B cell (primary cell): Measurements from ENCODE around the gene KLF3. TPM values are rescaled to one million over a fixed set of nuclear protein-coding genes. Genes with fewer than 3 reads are reported as not detected.

Source experiments
- ATAC-seq: fragments of 200-7000 bp; cut with Tn5 transposase; one replicate; pipeline ENCODE4 v1.10.0; 2021; ENCODE audit warnings: low read depth, mild to moderate bottlenecking, moderate number of reproducible peaks, moderate library complexity
- CTCF ChIA-PET: fragments of 350-600 bp; sonication (Branson Sonifier 250); formaldehyde crosslinking; loops from one replicate; lab custom pipeline; 2021; ENCODE audit warnings: antibody characterized with exemption, inconsistent platforms; lab: Charles Lee
- POLR2A ChIA-PET: fragments of 350-600 bp; sonication (Branson Sonifier 250); formaldehyde crosslinking; loops from one replicate; lab custom pipeline; 2021; ENCODE audit warnings: antibody characterized with exemption; lab: Charles Lee
- DNase-seq: peaks from one replicate; pipeline ENCODE4 v3.0.0; 2013
- H2AFZ ChIP-seq: 2 replicates; pipeline ENCODE4 v1.6.1; 2012; ENCODE audit warnings: mild to moderate bottlenecking, low read depth, low read length; ENCODE audit not compliant: insufficient read depth, poor library complexity, severe bottlenecking
- H3K27ac ChIP-seq, 2 donors: 1 replicate in 1 of 2; 2 replicates in 1 of 2; pipeline ENCODE4 v1.5.1; 2012 to 2013; ENCODE audit warnings: low read length in 2 of 2, mild to moderate bottlenecking in 2 of 2, moderate library complexity in 1 of 2
- H3K27me3 ChIP-seq, 4 experiments: fragments of 200-600 bp in 1 of 4; sonication (generic) in 1 of 4; replicated peaks in 1 of 4; 1 replicate in 2 of 4; 2 replicates in 2 of 4; pipeline versions ENCODE4 v1.6.1 to v1.7.0; 2013 to 2016; ENCODE audit warnings: low read length in 3 of 4, mild to moderate bottlenecking in 2 of 4, mixed read lengths in 1 of 4, moderate library complexity in 1 of 4; ENCODE audit not compliant: insufficient read depth in 4 of 4, control insufficient read depth in 3 of 4; ENCODE audit errors: control extremely low read depth in 1 of 4
- H3K36me3 ChIP-seq, 2 experiments: replicated peaks in 1 of 2; 1 replicate in 1 of 2; 2 replicates in 1 of 2; pipeline versions ENCODE4 v1.6.1 to v1.7.1; 2013; ENCODE audit warnings: low read length in 1 of 2; ENCODE audit not compliant: insufficient read depth in 2 of 2, control insufficient read depth in 1 of 2; ENCODE audit errors: control extremely low read depth in 1 of 2, extremely low read depth in 1 of 2
- H3K4me1 ChIP-seq, 2 donors: fragments of 200-600 bp in 1 of 2; sonication (generic) in 1 of 2; 1 replicate in 1 of 2; 2 replicates in 1 of 2; pipeline versions ENCODE4 v1.5.1 to v1.6.1; 2013 to 2017; ENCODE audit warnings: low read length in 2 of 2; ENCODE audit not compliant: control insufficient read depth in 2 of 2, insufficient read depth in 2 of 2
- H3K4me2 ChIP-seq: replicated peaks from 2 replicates; pipeline ENCODE3; 2012; ENCODE audit warnings: mild to moderate bottlenecking, low read depth, low read length; ENCODE audit not compliant: poor library complexity, severe bottlenecking
- H3K4me3 ChIP-seq, 5 experiments: fragments of 200-600 bp in 1 of 5; sonication (generic) in 1 of 5; 1 replicate in 3 of 5; 2 replicates in 2 of 5; pipeline versions ENCODE4 v1.5.1 to v1.7.0; 2011 to 2016; ENCODE audit warnings: low read length in 4 of 5, mild to moderate bottlenecking in 4 of 5, low read depth in 2 of 5, control low read depth in 1 of 5, moderate library complexity in 1 of 5; ENCODE audit not compliant: insufficient read depth in 1 of 5; ENCODE audit errors: control extremely low read depth in 1 of 5, extremely low read depth in 1 of 5
- H3K79me2 ChIP-seq: fragments of 200-600 bp; sonication (generic); one replicate; pipeline ENCODE4 v1.6.0; 2016; ENCODE audit warnings: low read length; ENCODE audit not compliant: control insufficient read depth, insufficient read depth
- H3K9ac ChIP-seq: fragments of 200-600 bp; sonication (generic); 2 replicates; pipeline ENCODE4 v1.6.1; 2017; ENCODE audit warnings: mild to moderate bottlenecking, low read length, moderate library complexity
- H3K9me3 ChIP-seq, 3 donors: one replicate each; pipeline versions ENCODE4 v1.6.1 to v1.7.1; 2013; ENCODE audit warnings: low read length in 2 of 3; ENCODE audit not compliant: control insufficient read depth in 2 of 3, insufficient read depth in 1 of 3; ENCODE audit errors: control extremely low read depth in 1 of 3
- H4K20me1 ChIP-seq: 2 replicates; pipeline ENCODE4 v1.6.0; 2012; ENCODE audit warnings: mild to moderate bottlenecking, low read length; ENCODE audit not compliant: insufficient read depth, control insufficient read depth, poor library complexity, severe bottlenecking
- H3K27ac Mint-ChIP-seq: one replicate; pipeline ENCODE4 v1.8.0; 2021; ENCODE audit warnings: mixed read lengths
- H3K27me3 Mint-ChIP-seq: one replicate; pipeline ENCODE4 v1.8.0; 2021; ENCODE audit warnings: mixed read lengths
- H3K4me1 Mint-ChIP-seq: one replicate; pipeline ENCODE4 v1.8.0; 2021; ENCODE audit warnings: mixed read lengths
- H3K4me3 Mint-ChIP-seq: one replicate; pipeline ENCODE4 v1.8.0; 2021; ENCODE audit warnings: mixed read lengths
- H3K9me3 Mint-ChIP-seq: one replicate; pipeline ENCODE4 v1.8.0; 2022; ENCODE audit warnings: mixed read lengths; ENCODE audit not compliant: insufficient read depth
- EZH2 ChIP-seq: IDR thresholded peaks from 2 replicates; pipeline ENCODE4 v1.6.1; 2012; ENCODE audit warnings: borderline replicate concordance, low read depth, mild to moderate bottlenecking, moderate library complexity, low read length; ENCODE audit not compliant: insufficient read depth, poor library complexity, severe bottlenecking
- WGBS: methylation state at CpG from one replicate; pipeline ENCODE4 v1.1.5; 2013; ENCODE audit warnings: missing lambda C conversion rate; ENCODE audit not compliant: insufficient coverage; 5-methylcytosine and 5-hydroxymethylcytosine counted together
- intact Hi-C: fragments of 100-400 bp; cut with micrococcal nuclease; formaldehyde crosslinking; loops from one replicate; pipeline ENCODE4 v1.10.0; 2022
- polyA plus RNA-seq: library from polyadenylated mRNA; depleted of rRNA; stranded (reverse); fragments of >200 nt; gene quantifications from 2 replicates; pipeline ENCODE4 v1.2.3, GENCODE V29; 2012
- total RNA-seq, 2 donors: library from RNA; stranded (reverse); fragments of 120-200 nt in 1 of 2; gene quantifications; 1 replicate in 1 of 2; 2 replicates in 1 of 2; pipeline versions ENCODE4 v1.2.3 to v1.2.4, GENCODE V29; 2013 to 2022
- TF ChIP-seq, protein P1 (sequence below): fragments of 200-600 bp; IDR thresholded peaks from one replicate; pipeline ENCODE4 v1.8.0; 2022; ENCODE audit warnings: antibody characterized with exemption, mild to moderate bottlenecking

Gene KLF3
- total and polyA plus RNA-seq, 2 donors (not counting 1 experiment from before 2014, with no cell fraction given) = 32.9 to 51.9 TPM

DNA sequence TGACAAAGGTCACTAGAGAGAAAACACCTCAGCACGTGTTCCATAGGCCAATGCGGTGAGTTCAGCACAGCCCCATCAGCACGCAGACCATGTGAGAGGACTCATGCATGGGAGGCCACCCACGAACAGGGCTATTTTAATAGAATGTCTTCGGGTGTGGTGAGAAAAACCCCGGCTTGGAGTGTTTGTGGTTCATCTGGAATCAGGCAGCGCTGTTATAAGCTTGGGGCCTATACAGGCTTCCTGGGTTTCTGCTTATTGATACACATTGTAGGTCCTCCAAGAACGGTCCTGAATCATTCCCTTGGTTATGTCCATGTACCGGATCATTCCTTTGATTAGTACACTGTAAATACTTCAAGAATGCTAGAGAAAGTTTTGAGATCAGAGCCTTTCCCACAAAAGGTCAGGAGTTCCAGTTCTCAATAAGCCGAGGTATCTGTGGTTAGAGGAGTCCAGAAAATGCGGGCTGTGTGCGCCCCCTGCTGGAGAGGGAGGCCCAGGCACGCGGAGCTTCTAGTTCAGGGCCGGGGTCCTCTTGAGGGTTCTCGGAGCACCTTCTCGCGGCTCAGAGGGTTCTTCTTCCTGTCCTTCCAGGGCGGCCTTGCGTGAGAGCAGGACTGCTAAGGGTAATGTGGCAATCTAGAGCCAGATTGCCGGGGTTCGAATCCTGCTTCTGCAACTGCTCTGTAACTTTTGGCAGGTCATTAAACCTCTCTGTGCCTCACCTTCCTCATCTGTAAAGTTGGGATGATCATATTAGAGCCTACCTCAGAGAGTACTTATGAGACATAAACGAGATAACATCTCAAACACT lies 67.0 kb downstream of the KLF3 start:
- Histone ChIP-seq H4K20me1 (no peaks in the 10 kb centered on the region), H3K27me3 (no peaks in the 10 kb centered on the region), H3K9ac (peak overlapping the region; percentile 31), H3K4me2 (peak overlapping the region; percentile 55), H3K4me1 (peaks cover 13 to 27% of the 10 kb centered on the region in 2 donors), H2AFZ (peak overlapping the region; percentile 49), H3K9me3 (peaks cover 0 to 12% (median 0%) of the 10 kb centered on the region in 3 donors), H3K27ac (peak overlapping the region; percentile 32 to 40), H3K4me3 (peak overlapping the region in 1 of 5 experiments; percentile 10), H3K79me2 (no peaks in the 10 kb centered on the region), H3K36me3 (no peaks in the 10 kb centered on the region)
- WGBS = 8% methylated on average over 17 of the region's 23 CpGs
- Mint-ChIP-seq H3K4me3 (peak overlapping the region; percentile 69), H3K4me1 (peaks cover 33% of the 10 kb centered on the region), H3K9me3 (no peaks in the 10 kb centered on the region), H3K27me3 (no peaks in the 10 kb centered on the region), H3K27ac (peak overlapping the region; percentile 75)
- DNase-seq (peak; percentile 88), ATAC-seq (peak; percentile 83)
- TF ChIP-seq, protein P1, sequence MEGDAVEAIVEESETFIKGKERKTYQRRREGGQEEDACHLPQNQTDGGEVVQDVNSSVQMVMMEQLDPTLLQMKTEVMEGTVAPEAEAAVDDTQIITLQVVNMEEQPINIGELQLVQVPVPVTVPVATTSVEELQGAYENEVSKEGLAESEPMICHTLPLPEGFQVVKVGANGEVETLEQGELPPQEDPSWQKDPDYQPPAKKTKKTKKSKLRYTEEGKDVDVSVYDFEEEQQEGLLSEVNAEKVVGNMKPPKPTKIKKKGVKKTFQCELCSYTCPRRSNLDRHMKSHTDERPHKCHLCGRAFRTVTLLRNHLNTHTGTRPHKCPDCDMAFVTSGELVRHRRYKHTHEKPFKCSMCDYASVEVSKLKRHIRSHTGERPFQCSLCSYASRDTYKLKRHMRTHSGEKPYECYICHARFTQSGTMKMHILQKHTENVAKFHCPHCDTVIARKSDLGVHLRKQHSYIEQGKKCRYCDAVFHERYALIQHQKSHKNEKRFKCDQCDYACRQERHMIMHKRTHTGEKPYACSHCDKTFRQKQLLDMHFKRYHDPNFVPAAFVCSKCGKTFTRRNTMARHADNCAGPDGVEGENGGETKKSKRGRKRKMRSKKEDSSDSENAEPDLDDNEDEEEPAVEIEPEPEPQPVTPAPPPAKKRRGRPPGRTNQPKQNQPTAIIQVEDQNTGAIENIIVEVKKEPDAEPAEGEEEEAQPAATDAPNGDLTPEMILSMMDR = peak; percentile 92
- TF ChIP-seq EZH2 = no peak
- POLR2A ChIA-PET = interaction anchor here (0.7 to 1.0 kb wide), 2 partner anchors 32 to 73 kb away, joined by 3 to 6 read pairs; no protein-coding TSS in a partner anchor
- CTCF ChIA-PET = interaction anchor here (0.7 to 6.9 kb wide), 22 partner anchors 10 to 927 kb away, joined by 3 to 164 read pairs (median 4); partner anchors contain the start of gene TLR10
- intact Hi-C loops = loop anchor here (1.0 to 2.0 kb wide), 5 partner anchors 52 to 669 kb away; partner anchors contain the start of gene TLR10

DNA sequence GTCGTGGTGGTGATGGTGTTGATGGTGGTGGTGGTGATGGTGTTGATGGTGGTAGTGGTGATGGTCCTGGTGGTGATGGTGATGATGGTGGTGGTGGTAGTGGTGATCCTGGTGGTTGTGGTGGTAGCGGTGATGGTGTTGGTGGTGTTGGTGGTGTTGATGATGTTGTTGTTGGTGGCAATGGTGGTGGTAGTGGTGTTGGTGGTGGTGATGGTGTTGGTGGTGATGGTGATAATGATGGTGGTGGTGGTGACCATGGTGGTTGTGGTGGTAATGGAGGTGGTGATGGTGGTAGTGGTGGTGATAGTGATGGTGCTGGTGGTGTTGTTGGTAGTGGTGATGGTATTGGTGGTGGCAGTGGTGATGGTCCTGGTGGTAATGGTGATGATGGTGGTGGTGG lies 69.7 kb downstream of the KLF3 start:
- POLR2A ChIA-PET = no interaction called here
- intact Hi-C loops = no loop called here

More for the DNA sequence above, 69.7 kb downstream of the KLF3 start:
- H3K4me1 Mint-ChIP-seq = peaks cover 31% of the 10 kb centered on the region
- TF ChIP-seq EZH2 = no peak
- TF ChIP-seq, protein P1 = no peak
- no peaks in the 10 kb centered on the region for H3K79me2 ChIP-seq
- no peak for DNase-seq
- no peak overlapping the region for H3K27ac ChIP-seq
- peaks cover 13 to 27% of the 10 kb centered on the region in 2 donors for H3K4me1 ChIP-seq
- H3K4me3 Mint-ChIP-seq = no peak overlapping the region
- H3K4me3 ChIP-seq = no peak overlapping the region
- H3K27ac Mint-ChIP-seq = peak overlapping the region; percentile 50
- no peak overlapping the region for H3K4me2 ChIP-seq
- WGBS = 92% methylated on average over 2 of the region's 2 CpGs
- CTCF ChIA-PET = interaction anchor here (1.3 to 3.3 kb wide), 3 partner anchors 26 to 554 kb away, joined by 4 to 24 read pairs (median 11); partner anchors contain the start of gene TLR10
- H3K9me3 ChIP-seq = peaks cover 0 to 12% (median 0%) of the 10 kb centered on the region in 3 donors
- no peak overlapping the region for H2AFZ ChIP-seq
- no peaks in the 10 kb centered on the region for H4K20me1 ChIP-seq
- no peak overlapping the region for H3K9ac ChIP-seq
- no peaks in the 10 kb centered on the region for H3K27me3 Mint-ChIP-seq
- H3K36me3 ChIP-seq = no peaks in the 10 kb centered on the region
- H3K27me3 ChIP-seq = no peaks in the 10 kb centered on the region
- H3K9me3 Mint-ChIP-seq = peaks cover 2% of the 10 kb centered on the region
- no peak for ATAC-seq
